Measurements from ENCODE around the gene FAM163B.

- TF ChIP-seq CTCF (IDR thresholded peaks at IDR 0.05; ENCODE audit: low read depth, low read length, poor library complexity, severe bottlenecking) (no peak), EZH2phosphoT487 (IDR thresholded peaks at IDR 0.05; ENCODE audit: borderline replicate concordance, low read length) (no peak)
Observed at GRCh38 chr9:133587466-133587865, 21.7 kb downstream of the FAM163B start.

Data from DOHH2 (cell line).